DND-41 (cell line): ENCODE results near the gene MOXD1.

Source experiments
- ATAC-seq: fragments of 200-7000 bp; cut with Tn5 transposase; 3 replicates; pipeline ENCODE4 v1.9.1; 2021; ENCODE audit warnings: low read depth; ENCODE audit not compliant: insufficient read depth
- DNase-seq: peaks from one replicate; pipeline ENCODE4 v3.0.0-alpha.2; 2020
- H2AFZ ChIP-seq: 2 replicates; pipeline ENCODE4 v1.6.0; 2012; ENCODE audit warnings: low read depth, low read length
- H3K27ac ChIP-seq: 2 replicates; pipeline ENCODE4 v1.5.1; 2012; ENCODE audit warnings: low read length, inconsistent platforms
- H3K27me3 ChIP-seq: fragments of 200-600 bp; sonication (generic); 2 replicates; pipeline ENCODE4 v1.6.0; 2012; ENCODE audit warnings: low read length, mild to moderate bottlenecking, inconsistent platforms; ENCODE audit not compliant: insufficient read depth, poor library complexity
- H3K36me3 ChIP-seq: 2 replicates; pipeline ENCODE4 v1.5.1; 2012; ENCODE audit warnings: low read length, inconsistent platforms; ENCODE audit not compliant: insufficient read depth
- H3K4me1 ChIP-seq: 2 replicates; pipeline ENCODE4 v1.5.1; 2012; ENCODE audit warnings: mild to moderate bottlenecking, low read length; ENCODE audit not compliant: insufficient read depth
- H3K4me2 ChIP-seq: 2 replicates; pipeline ENCODE4 v1.6.0; 2012; ENCODE audit warnings: mild to moderate bottlenecking, moderate library complexity, low read length, inconsistent platforms; ENCODE audit not compliant: insufficient read depth
- H3K4me3 ChIP-seq, 2 experiments: fragments of 200-600 bp in 1 of 2; shearing (Covaris generic) in 1 of 2; 2 replicates each; pipeline ENCODE4 v1.5.1; 2012 to 2016; ENCODE audit warnings: inconsistent platforms in 2 of 2, low read length in 2 of 2, mild to moderate bottlenecking in 2 of 2, low read depth in 1 of 2, moderate library complexity in 1 of 2
- H3K79me2 ChIP-seq: 2 replicates; pipeline ENCODE4 v1.6.0; 2012; ENCODE audit warnings: low read length, inconsistent platforms; ENCODE audit not compliant: insufficient read depth
- H3K9ac ChIP-seq: 2 replicates; pipeline ENCODE4 v1.6.0; 2012; ENCODE audit warnings: low read depth, mild to moderate bottlenecking, inconsistent platforms, low read length, moderate library complexity
- H3K9me3 ChIP-seq: 2 replicates; pipeline ENCODE4 v1.5.1; 2012; ENCODE audit warnings: low read length, moderate library complexity, mild to moderate bottlenecking, inconsistent platforms; ENCODE audit not compliant: insufficient read depth, severe bottlenecking
- H4K20me1 ChIP-seq: 2 replicates; pipeline ENCODE4 v1.6.0; 2012; ENCODE audit warnings: low read length; ENCODE audit not compliant: insufficient read depth
- EZH2 ChIP-seq: IDR thresholded peaks from 3 replicates; pipeline ENCODE4 v1.6.1; 2012; ENCODE audit warnings: borderline replicate concordance, low read depth, mild to moderate bottlenecking, moderate library complexity, low read length, inconsistent platforms; ENCODE audit not compliant: severe bottlenecking
- TF ChIP-seq, protein P1 (sequence below): IDR thresholded peaks from 2 replicates; pipeline ENCODE4 v1.5.1; 2012; ENCODE audit warnings: borderline replicate concordance, low read length, moderate library complexity, mild to moderate bottlenecking; ENCODE audit not compliant: poor library complexity, severe bottlenecking; ENCODE audit errors: extremely low read depth

MOXD1 gene

GRCh38 chr6:132414761-132415160 is 13.5 kb upstream of the MOXD1 start:
- no peak overlapping the region for H2AFZ ChIP-seq
- H3K79me2 ChIP-seq = no peaks in the 10 kb centered on the region
- DNase-seq = no peak
- no peak overlapping the region for H3K4me2 ChIP-seq
- no peak for TF ChIP-seq EZH2
- TF ChIP-seq, protein P1, sequence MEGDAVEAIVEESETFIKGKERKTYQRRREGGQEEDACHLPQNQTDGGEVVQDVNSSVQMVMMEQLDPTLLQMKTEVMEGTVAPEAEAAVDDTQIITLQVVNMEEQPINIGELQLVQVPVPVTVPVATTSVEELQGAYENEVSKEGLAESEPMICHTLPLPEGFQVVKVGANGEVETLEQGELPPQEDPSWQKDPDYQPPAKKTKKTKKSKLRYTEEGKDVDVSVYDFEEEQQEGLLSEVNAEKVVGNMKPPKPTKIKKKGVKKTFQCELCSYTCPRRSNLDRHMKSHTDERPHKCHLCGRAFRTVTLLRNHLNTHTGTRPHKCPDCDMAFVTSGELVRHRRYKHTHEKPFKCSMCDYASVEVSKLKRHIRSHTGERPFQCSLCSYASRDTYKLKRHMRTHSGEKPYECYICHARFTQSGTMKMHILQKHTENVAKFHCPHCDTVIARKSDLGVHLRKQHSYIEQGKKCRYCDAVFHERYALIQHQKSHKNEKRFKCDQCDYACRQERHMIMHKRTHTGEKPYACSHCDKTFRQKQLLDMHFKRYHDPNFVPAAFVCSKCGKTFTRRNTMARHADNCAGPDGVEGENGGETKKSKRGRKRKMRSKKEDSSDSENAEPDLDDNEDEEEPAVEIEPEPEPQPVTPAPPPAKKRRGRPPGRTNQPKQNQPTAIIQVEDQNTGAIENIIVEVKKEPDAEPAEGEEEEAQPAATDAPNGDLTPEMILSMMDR = no peak
- H3K4me1 ChIP-seq = no peaks in the 10 kb centered on the region
- H4K20me1 ChIP-seq = no peaks in the 10 kb centered on the region
- no peaks in the 10 kb centered on the region for H3K9me3 ChIP-seq
- no peak overlapping the region for H3K4me3 ChIP-seq
- no peaks in the 10 kb centered on the region for H3K27me3 ChIP-seq
- no peak for ATAC-seq
- H3K9ac ChIP-seq = no peak overlapping the region
- H3K36me3 ChIP-seq = no peaks in the 10 kb centered on the region
- H3K27ac ChIP-seq = no peak overlapping the region

DNA sequence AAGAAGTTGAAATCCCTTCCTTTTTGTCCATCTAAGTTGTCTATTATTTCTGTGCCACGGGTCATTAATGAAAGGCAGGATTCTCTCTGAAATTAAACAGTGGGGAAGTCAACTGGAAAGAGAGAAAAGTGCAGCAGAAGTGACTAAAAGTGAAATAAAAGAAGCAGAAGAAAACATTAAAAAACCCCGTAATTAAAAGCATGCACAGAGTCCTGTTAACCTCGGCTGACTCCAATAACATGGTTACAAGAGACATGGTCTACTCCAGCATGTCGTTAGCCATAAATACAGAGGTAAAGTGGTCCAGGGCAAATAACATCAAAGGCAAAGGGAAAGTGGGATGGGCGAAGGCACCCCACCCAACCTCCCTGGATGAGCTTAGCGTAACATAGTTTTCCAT is 13.0 kb upstream of the MOXD1 start:
- ATAC-seq (no peak), DNase-seq (no peak)
- no peaks in the 10 kb centered on the region for H3K9me3 ChIP-seq
- H3K27me3 ChIP-seq = no peaks in the 10 kb centered on the region
- H3K27ac ChIP-seq = no peak overlapping the region
- H3K9ac ChIP-seq = no peak overlapping the region
- H4K20me1 ChIP-seq = no peaks in the 10 kb centered on the region
- no peak overlapping the region for H3K4me2 ChIP-seq
- H2AFZ ChIP-seq = no peak overlapping the region
- H3K4me1 ChIP-seq = no peaks in the 10 kb centered on the region
- H3K79me2 ChIP-seq = no peaks in the 10 kb centered on the region
- no peaks in the 10 kb centered on the region for H3K36me3 ChIP-seq
- no peak overlapping the region for H3K4me3 ChIP-seq
- TF ChIP-seq, protein P1 = no peak

GRCh38 chr6:132413499-132413802 is 12.2 kb upstream of the MOXD1 start:
- ATAC-seq (no peak), DNase-seq (no peak)
- Histone ChIP-seq H2AFZ (no peak overlapping the region), H3K4me1 (no peaks in the 10 kb centered on the region), H3K36me3 (no peaks in the 10 kb centered on the region), H3K4me2 (no peak overlapping the region), H3K27me3 (no peaks in the 10 kb centered on the region), H3K4me3 (no peak overlapping the region), H4K20me1 (no peaks in the 10 kb centered on the region), H3K9ac (no peak overlapping the region), H3K79me2 (no peaks in the 10 kb centered on the region), H3K9me3 (no peaks in the 10 kb centered on the region), H3K27ac (no peak overlapping the region)
- no peak for TF ChIP-seq EZH2
- TF ChIP-seq, protein P1 = no peak
